ENCODE data around the gene MRPL54.
"Not testable (repeated sequence)": the region's sequence is repeated elsewhere in the genome, so short reads cannot be mapped to it uniquely, and the experiment has no call there.

Gene MRPL54

DNA sequence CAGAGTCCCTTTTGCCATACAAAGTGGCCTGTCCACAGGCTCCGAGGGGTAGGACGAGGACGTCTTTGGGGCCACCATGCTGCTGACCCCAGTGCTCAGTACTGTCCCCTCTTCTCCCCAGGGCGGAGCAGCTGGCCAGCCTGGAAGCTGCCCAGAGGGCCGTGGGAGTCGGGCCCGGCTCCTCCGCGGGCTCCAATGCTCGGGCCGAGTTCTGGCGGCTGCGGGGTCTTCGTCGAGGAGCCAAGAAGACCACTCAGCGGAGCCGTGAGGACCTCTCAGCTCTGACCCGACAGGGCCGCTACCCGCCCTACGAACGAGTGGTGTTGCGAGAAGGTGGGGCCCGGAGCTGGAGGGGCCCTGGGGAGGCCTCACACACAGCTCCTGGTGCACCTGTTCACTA lies 22.1 kb upstream of the MRPL54 start:
- DNase-seq (ENCODE audit: low spot score) = no peak

DNA sequence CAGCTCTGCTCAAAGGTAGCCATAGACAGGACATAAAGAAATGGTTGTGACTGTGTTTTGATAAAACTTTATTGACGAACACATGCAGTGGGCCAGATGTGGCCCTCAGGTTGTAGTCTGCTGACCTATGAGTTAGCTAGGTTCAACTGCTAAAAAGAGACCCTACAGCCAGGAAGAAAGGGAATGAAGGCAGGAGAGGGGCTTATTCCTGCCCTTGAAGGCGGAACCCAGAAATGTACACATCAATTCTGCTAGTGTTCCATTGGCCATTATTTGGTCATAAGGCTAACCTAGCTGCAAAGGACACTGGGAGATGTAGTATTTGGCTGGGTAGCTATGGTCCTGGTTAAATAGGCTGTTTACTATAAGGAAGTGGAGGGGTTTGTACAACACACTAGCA lies 19.0 kb upstream of the MRPL54 start:
- DNase-seq (ENCODE audit: low spot score) = peak; percentile 43

DNA sequence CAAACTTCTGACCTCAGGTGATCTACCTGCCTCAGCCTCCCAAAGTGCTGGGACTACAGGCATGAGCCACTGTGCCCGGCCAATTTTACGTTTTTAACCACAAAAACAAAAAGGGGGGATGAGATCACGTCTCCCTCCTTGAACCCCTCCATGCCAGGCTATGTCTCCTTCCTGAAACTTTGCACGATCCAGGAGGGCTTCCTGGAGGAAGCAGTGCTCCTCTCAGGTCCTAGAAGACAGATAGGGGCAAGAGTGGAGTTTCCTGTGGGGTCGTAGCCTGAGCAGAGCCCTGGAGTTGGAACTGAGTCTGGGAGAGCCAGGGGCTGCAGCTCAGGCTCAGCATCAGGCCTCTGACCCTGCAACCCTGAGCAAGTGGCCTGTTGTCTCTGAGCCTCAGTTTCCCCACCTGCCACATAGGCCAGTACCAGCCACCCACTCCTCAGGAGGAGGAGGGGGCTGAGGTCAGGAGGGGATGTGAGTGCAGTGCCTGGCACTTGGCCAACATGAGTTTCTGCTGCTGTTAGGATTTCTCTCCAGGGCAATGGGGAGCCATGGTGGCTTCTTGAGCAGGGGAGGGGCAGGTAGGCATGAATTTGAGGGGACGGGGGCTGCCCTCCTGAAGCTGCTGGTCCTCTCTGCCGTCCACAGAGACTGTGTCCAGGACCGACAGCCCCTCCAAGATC lies 17.0 kb upstream of the MRPL54 start:
- DNase-seq (ENCODE audit: low spot score) = no peak

DNA sequence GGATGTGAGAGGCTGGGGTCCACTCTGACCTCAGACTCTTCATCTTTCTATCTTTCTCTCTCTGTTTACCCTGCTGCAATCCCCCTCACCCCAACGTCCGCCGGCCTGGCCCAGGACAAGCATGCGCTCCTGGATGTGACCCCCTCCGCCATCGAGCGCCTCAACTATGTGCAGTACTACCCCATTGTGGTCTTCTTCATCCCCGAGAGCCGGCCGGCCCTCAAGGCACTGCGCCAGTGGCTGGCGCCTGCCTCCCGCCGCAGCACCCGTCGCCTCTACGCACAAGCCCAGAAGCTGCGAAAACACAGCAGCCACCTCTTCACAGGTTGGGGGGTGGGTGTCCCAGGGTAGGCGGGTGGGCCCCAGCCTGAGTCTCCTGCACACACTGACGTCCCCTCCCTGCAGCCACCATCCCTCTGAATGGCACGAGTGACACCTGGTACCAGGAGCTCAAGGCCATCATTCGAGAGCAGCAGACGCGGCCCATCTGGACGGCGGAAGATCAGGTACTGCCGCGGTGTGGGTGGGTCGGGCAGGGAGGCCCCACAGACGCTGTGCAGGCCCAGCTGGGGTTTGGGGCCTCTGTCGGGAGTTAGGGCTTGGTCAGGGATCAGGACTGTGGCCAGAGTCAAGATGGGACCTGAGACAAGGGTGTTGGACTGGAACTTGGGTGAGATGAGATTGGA lies 16.0 kb upstream of the MRPL54 start:
- DNase-seq (ENCODE audit: low spot score) = no peak

DNA sequence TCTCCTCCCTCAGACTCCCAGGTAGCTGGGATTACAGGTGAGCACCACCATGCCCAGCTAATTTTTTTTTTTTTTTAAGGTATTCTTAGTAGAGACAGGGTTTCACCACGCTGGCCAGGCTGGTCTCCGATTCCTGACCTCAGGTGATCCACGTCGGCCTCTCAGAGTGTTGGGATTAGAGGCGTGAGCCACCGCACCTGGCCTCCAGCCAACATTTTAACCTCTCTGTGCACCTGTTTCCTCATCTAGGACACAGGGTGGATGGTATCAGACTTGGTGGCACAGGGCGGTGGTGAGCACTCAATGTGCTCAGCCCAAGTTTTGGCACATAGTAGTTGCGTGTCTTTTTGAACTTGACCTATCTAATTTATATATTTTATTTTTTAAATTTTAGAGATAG lies 13.5 kb upstream of the MRPL54 start:
- DNase-seq (ENCODE audit: low spot score) = no peak

DNA sequence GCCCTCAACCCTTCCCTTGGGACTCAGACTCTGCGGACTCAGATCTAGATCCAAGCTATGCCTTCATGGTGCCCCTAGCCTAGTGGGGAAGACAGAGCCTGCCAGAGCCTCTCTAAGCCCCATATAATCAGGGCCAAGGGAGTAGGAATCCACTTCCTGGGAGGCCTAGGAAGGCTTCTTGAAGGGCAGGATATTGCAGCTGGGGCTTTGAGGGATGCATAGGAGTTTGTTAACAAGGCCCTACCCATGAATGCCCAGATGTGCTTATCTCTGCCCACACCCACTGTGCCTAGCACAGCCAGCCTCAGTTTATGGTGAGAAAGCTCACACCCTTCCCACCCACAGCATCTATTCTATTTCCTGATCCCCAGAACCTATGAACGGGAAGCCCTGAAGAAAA lies 12.3 kb upstream of the MRPL54 start:
- DNase-seq (ENCODE audit: low spot score) = no peak

DNA sequence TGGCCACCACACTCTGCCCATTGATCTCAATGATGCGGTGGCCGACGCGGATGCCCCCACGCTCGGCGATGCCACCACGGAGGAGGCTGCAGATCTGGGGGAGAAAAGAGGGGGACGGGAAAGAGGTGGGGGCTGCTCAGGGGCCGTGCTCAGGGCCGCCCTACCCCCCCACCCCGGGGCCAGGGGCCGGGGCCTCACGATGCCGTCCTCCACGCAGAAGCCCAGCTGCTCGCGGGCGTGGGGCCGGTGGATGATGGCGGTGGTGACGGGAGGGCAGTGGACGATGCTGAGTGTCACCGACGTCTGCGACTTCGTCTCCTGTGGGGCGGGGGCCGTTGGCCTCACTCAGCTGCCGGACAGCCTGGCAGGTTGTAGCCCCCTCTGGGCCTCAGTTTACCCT lies 11.2 kb upstream of the MRPL54 start:
- no peak for DNase-seq (ENCODE audit: low spot score)

DNA sequence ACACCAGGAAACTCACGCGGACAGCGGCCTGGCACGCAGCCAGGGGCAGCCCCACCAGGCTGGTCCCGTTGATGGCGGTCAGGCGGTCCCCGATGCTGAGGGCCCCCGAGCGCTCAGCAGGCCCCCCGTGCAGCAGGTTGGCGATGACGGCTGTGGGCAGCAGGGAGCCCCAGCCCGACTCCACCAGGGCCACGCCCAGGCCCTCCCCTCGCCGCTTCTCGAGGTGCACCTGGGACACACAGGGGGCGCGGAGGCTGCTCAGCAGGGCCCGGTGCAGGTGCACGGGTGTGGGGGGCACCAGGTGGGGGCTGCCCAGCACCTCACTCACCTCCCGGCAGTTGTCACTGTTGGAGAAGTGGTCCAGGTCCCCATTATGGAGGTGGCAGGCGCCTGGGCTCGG lies 10.0 kb upstream of the MRPL54 start:
- no peak for DNase-seq (ENCODE audit: low spot score)

DNA sequence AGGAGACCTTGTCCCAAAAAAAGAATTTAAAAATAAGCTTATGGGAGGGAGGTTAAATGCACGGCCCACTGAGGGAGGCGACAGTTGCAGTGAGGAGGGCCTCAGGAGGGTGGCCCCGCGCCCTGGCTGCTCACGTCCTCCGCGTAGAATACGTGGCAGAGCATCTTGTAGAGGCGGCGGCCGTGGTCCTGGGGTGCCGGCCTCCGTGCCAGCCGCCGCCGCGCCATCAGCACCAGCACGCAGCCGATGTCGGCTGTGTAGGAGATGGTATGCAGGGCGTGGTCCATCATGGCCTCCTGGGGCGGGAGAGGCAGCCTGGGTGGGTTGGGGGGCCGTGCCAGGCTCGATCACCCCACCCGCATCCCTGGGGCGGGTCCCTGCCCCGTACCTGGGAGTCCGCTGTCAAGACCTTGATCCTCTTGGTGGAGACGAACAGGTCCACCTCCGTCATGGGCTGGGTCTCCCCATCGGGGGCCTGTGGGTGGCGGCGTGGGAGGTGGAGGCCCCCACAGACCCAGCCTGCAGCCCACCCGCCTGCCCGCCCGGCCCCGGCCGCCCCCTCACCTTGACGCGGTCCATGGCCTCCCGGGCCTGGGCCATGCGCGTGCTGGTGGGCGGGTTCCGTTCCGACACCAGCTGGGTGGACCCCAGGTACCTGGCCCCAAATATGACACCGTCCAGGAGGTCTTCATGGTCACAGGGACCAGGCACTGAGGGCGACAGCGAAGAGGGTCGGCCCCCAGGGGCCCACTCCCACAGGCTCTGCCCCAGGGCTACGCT lies 8.7 kb upstream of the MRPL54 start:
- no peak for DNase-seq (ENCODE audit: low spot score)

DNA sequence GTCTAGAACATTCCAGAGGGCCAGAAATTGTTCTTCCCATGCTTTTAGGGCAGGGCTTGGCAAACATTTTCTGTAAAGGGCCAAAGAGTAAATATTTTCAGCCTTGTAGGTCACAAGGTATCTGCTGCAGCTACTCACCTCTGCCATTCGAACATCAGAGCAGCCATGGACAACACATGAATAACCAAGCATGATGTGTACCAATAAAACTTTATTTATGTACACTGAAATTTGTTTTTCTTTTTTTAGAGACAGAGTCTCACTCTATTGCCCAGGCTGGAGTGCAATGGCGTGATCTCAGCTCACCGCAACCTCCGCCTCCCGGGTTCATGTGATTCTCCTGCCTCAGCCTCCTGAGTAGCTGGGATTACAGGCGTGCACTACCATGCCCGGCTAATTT lies 4.8 kb upstream of the MRPL54 start:
- not testable (repeated sequence) for DNase-seq (ENCODE audit: low spot score)

DNA sequence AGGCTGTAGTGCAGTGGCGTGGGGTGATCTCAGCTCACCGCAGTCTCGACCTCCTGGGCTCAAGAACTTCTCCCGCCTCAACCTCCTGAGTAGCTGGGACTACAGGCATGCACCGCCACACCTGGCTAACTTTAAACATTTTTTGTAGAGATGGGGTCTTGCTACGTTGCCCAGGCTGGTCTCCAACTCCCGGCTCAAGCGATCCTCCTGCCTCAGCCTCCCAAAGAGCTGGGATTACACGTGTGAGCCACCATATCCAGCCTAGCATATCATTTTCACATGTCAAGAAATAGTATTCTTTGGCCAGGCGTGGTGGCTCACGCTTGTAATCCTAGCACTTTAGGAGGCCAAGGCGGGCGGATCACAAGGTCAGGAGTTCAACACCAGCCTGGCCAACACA lies 4.2 kb upstream of the MRPL54 start:
- not testable (repeated sequence) for DNase-seq (ENCODE audit: low spot score)

DNA sequence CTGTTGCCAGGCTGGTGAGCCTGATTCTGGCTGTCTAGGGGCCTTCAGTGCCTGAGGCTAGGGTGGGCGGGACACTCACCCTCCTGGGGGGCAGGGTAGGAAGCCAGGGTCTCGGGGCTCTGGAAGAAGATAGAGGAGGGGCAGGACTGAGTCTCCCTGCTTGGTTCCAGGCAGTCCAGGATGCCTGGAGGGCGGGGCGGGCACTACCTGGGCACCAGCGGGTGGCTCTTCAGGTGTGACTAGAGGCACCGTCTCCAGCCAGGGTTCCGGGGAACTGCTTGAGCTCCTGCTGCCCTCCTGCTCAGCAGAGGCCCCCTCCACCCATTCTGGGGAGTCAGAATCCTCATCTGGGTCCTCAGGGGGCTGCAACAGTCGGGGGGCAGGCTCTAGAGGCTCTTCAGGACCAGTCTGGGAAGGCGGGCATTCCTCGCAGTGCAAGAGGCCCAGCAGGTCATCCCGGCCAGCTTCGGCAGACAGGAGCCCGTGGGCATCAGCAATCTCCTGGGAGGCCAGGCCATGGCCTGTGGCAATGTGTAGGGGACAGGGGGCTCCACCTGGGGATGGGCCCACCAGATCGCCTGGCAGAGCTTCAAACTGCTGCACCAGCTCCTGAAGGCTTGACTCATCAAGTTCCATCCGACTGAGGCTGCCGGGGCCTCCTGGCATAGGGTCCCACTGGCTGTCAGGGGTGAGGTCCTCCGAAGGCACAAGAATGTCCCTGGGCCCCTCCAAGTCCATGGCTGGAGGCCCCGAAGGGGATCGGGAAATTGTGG lies 2.8 kb upstream of the MRPL54 start:
- DNase-seq (ENCODE audit: low spot score) = no peak

DNA sequence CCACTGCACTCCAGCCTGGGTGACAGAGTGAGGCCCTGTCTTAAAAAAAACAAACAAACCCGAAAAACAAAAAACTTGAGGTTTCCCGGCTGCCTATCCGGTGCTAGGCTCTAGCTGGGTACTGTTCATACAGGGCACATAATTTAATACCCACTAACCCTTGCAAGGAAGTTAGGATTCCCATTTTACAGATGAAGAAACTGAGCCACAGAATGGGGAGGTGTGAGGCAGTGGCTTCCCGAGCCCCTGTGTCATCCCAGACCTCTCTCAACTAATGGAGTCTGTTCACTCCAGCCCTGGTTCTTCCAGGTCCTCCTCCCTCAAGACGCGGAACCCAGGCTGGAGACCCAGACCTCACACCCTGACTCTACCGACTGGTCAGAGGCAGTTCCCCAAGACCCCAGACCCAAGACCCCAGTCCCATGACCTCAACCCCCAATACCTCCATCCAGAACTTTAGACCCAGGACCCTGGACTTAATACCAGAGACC lies 1.6 kb upstream of the MRPL54 start:
- no peak for DNase-seq (ENCODE audit: low spot score)

DNA sequence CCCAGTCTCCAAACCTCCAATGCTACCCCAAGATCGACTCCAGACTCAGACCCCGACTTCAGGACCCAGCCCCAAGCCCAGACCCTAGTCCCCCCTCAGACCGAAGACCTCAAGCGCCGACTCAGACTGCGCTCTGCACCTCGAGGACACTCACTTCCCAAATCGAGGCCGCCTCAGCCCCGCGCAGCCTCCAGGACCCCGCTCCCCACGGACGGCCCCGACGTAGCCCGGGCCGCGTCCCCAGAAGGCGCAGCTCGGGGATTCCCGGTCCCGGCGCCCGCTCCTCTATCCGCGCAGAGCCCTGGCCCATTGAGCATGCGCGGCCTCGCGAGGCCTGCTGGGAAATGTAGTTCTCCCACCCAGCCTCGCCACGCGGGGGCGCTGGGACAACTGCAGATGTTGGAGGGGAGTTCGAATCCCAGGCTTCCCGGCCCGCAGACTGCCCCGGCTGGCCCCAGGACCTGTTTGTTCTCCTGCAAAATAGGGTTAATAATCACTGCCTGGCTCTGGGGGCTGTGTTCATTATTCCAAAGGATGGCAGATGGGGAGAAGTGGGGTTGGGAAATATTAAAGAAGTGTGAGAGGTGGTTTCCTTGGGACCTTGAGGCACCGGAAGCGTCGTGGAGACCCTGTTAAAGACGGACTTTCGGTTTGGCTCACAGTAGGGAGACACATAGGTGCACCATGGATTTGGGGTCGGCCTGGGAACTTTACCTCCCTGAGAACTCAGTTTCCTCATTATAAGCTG lies 926 bp upstream of the MRPL54 start, which contains the start of gene APBA3:
APBA3 (minus strand) TSS at position 311 of the 748 bp plus-strand sequence. CDS start 1,428 bp downstream, outside the sequence.
- DNase-seq (ENCODE audit: low spot score) = peak; percentile 91

DNA sequence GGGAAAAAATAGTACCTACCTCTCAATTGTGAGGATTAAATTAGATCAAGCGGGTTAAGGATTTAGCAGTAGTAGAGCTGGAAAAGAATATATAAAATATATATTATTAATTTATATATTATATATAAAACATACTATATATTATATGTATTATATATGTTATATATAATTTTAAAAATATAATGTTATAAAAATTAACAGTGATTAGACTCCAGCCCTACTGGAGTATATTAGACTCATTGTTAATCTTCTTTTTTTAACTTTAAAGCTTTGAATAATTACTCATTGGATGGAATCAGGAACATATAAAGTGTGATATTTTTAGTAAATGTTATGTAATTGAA lies 380 bp upstream of the MRPL54 start:
- no peak for DNase-seq (ENCODE audit: low spot score)

DNA sequence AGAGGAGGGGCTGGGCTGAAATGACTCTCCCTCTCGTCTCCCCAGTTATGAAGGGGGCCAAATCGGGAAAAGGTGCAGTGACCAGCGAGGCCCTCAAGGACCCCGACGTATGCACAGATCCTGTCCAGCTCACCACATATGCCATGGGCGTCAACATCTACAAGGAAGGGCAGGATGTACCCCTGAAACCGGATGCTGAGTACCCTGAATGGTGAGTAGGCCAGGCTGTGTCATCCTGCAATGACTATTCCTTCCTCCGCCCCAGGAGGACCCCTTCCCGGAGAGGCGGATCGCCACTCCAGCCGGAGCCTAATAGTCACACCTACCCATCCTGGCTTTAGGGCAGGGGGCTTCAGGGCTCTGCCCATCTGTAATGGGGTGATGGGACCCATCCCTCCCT lies 2.6 kb downstream of the MRPL54 start:
- DNase-seq (ENCODE audit: low spot score) = no peak

DNA sequence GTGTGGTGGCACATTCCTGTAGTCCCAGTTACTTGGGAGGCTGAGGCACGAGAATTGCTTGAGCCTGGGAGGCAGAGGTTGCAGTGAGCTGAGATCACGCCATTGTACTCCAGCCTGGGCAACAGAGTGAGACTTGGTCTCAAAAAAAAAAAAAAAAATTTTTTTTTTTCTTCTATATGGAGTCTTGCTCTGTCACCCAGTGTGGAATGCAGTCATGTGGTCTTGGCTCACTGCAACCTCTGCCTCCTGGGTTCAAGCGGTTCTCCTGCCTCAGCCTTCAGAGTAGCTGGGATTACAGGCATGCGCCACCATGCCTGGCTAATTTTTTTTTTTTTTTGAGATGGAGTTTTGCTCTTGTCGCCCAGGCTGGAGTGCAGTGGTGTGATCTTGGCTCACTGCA lies 3.3 kb downstream of the MRPL54 start:
- not testable (repeated sequence) for DNase-seq (ENCODE audit: low spot score)

DNA sequence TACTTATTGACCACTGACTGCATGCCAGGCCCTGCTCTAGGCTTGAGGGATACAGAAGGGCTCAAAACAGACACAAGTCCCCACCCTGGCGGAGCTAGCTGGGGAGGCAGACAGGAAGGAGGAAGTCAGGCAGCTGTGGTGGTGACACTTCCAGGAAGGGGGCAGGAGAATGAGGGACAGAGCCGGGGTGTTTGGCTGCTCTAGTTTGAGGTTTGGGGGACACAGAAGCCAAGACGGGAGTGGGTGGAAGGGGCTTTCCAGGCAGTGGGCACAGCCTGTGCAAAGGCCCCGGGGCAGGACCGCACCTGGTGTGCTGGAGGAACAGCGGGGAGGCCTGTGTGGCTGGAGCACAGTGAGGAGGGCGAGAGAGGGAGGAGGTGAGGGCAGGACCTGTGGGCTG lies 4.0 kb downstream of the MRPL54 start:
- no peak for DNase-seq (ENCODE audit: low spot score)

DNA sequence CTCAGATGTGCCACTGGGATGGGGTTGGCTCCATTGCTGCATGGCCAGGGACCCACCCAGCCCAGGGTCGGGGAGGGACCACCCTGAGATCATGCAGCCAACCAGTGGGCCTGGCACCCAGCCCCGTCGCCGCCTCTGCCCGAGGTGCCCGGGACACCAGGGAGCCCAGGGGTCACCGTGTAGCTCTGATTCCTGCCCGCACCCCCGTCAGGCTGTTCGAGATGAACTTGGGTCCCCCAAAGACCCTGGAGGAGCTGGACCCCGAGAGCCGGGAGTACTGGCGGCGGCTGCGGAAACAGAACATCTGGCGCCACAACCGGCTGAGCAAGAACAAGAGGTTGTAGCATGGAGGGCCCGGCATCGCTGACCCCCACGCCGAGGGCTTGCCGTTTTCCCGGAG lies 4.6 kb downstream of the MRPL54 start:
- DNase-seq (ENCODE audit: low spot score) = no peak

DNA sequence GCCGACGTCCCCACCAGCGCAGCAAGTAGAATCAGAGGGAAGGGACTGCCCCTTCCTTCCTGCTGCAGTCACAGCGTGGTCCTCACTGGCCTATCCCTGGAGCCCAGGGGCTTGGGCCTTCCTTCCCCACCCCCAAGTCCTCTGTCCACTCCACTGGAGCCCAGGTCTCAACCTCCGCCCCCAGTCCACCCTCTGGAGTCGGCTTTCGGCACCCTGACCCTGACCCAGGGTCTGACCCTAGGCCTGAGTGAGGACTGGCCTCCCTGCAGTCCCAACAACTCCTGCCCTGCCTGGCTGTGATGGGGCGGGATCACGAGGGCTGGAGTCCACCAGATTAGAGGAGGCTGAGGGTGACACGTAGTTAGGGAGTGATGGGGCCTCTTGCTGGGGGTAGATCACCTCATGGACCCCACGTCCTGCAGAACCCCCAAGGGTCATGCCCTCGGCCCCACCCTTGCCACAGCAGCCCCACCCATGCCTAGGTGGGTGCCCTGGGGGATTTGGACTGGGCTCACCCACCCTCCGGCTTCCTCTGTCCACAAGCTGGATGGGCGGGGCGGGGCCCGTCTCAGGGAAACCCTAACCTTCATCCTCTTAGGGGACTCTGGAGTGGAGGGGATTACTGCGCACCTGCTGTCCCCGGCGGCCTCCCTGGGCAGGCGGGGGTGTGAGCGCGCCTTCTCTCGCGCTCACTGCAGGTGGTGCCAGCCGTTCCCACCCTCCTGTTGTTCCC lies 5.7 kb downstream of the MRPL54 start:
- DNase-seq (ENCODE audit: low spot score) = no peak

DNA sequence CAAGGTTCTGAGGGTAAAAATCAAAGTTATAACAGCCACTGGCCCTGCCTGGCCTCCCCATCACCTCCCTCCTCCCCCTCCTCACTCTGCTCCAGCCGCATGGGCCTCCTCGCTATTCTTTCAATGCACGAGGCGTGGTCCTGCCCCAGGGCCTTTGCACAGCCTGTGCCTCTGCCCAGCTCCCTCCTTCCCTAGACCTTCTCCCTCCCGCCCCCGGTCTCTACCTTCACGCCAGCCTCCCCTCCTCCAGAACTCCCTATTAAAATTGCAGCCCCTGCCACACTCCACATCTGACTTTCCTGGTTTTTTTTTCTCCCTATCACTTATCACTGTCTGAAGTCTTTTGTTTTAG lies 6.2 kb downstream of the MRPL54 start:
- no peak for DNase-seq (ENCODE audit: low spot score)
